NCI-H2196 treated with DMSO at 0.1 percent for 48 hours (cell line): ENCODE data around the gene PIP5KL1.

Experiments used
- DNase-seq: peaks from one replicate; lab custom pipeline; 2025; ENCODE audit not compliant: unreplicated experiment; lab: John Stamatoyannopoulos, UW

Gene PIP5KL1

DNA sequence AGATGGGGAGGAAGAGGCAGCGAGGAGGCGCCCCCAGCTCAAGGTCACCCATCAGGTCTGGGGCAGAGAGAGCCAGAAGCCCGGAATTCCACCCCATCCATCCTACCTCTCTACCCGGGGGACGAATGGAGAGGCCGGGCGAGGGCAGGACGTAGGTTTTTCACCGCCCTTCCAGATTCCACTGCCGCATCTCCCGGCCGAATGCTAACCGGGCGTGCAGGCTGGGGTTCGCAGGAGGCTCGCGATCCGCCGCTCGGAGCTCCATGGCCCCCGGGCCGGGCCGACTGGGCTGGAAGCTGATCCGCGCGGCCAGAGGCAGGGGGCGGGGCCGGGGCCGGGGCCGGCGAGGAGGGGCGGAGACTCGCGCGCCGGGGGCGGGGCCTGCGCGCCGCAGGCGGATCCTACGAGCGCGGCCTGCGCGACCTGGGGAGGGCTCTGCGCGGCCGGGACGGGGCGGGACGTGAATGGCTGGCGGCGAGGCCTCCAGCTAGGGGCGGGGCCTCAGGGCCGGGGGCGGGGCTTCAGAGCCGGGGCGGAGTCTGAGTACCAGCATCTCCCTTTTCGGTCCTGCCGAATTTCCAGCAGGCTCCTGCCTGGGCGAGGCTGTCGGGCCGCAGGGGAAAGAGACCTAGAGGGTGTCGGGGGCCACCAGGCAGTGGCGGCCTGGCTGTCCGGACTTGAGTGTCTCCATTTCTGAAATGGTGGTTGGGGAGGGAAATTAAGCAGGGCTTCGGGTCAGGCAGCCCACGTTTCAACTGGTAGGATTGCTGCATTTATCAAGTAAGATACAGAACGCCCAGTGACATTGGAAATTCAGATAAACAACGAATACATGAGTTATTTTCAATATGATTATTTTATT is 13.6 kb downstream of the PIP5KL1 start, which contains the start of gene ST6GALNAC4:
ST6GALNAC4 (minus strand) TSS at position 322 of the 862 bp plus-strand sequence. CDS start 622 bp downstream, outside the sequence.
- peak; percentile 83 for DNase-seq

DNA sequence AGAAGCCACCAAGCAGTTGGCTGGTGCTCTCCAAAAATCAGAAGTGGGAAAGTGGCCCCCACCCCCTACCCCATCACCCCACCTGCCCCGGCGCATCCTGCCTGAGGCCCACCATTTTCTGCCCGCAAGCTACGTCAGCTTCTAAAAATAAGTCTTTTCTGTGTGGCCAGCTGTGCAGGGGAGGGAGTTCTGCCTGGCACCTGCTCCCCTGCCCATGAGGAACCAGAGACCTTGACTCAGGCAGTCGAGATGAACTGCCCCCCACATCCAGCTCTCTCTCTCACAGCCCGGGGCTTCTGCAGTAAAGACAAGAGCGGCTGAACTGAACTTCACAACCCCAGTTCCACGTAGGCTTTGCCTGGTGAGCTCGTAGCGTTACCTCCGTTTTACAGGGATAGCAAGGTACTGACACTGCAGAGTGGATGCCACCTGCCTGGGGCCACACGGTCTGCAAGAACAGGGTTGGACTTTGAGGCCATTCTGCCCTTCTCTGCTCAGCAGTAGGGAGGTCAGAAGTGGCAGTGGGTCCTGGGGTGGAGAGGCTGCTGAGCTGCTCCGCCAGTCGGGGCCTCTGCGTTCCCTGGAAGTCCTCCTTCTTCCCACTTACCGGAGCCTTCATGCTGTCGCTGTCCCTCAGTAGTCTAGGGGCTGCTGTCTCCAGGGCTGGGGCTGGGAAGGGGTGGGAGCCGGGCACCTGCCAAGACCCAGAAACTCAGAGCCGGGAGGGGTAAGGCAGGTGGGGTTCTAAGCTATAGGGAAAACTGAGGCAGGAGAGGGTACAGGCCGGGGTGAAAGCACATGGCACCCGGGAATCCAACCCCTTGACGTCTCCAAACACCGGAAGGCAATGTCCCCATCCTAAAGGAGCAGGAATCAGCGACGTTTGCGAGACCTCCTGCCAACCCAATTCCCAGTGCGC is 14.5 kb downstream of the PIP5KL1 start:
- no peak for DNase-seq

DNA sequence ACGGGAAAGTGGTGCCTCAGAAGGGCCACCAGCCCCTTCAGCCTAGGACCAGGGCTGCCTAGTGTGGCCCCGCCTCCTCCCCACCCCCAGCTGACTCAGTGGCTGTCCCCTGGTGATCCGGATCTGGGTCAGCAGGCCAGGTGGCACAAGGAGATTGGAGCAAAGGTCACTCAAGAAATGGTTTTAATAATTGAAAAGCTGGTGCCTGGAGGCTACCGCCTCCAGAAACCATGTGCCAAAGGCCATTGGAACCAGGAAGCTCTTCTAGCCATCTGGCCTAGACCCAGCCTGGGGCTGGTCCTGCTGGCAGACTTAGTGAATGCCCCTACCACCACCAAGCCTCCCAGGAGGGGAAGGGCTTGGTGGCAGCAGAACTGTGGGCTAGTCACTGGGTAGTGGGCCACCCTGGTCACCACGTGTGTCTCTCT is 15.2 kb downstream of the PIP5KL1 start:
- no peak for DNase-seq

DNA sequence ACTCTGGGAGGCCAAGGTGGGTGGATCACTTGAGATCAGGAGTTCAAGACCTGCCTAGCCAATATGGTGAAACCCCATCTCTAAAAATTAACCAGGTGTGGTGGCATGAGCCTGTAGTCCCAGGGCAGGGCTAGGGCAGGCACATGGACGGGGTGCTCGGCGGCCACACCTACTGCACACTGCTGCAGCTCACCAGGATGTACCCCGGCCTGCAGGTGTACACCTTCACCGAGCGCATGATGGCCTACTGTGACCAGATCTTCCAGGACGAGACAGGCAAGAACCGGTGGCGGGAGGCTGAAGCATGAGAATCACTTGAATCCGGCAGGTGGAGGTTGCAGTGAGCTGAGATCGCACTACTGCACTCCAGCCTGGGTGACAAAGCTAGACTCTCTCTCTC is 16.9 kb downstream of the PIP5KL1 start:
- no peak for DNase-seq

DNA sequence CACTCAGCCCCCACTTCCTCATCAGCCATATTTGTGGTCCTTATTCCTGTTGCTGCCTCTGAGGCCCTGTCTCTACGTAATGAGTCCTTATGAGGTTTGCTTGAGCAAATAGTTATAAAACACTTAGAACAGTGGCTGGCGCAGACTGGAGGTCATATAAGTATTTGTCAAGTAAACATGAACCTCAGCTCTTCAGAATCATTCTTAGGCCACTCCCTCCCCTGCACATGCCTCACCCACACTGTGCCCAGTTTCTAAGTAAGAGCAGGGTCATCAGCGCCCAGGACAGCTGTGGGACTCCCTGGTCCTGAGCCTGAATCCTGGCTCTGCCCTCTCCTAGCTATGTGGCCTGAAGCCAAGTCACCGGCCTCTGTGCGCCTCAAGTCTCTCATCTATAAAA is 17.7 kb downstream of the PIP5KL1 start:
- DNase-seq: peak; percentile 37

DNA sequence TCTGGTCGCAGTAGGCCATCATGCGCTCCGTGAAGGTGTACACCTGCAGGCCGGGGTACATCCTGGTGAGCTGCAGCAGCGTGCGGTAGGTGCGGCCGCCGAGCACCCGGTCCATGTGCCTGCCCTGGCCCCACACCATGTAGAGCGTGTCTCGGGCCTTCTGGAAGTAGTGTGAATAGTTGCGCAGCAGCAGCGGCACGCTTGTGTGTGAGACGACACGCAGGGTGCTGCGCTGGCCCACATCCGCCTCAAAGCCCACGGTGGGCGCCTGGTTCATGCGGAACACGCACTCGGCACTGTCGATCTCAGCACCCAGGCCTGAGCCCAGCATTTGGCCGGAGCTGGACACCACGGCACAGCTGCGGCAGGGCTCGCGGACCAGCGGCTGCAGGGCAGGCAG is 18.3 kb downstream of the PIP5KL1 start:
- no peak for DNase-seq

DNA sequence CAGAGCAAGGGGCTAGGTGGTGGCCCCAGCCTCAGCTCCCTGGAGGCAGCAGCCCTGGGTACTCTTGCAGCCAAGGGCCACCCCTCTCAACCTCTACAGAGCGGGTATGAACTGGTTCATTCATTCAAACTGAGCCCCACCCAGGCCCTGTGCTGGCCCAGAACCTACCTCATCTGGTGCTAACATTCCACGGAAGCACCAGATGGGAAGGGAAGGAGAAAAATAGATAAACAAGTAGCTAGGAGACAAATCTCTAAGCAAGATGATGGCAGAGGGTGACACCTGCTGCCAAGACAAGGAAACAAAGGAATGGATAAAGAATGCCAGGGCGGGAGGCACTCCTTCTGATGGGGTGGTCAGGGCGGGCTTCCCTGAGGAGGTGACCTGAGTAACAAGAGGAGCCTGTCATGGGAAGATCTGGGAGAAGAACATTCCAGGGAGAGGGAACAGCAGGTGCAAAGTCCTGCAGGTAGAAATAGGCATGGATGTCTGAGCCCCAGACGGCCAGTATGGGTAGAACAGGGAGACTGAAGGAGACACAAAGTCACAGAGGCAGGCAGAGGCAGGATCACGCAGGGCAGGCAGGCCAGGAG is 19.9 kb downstream of the PIP5KL1 start:
- DNase-seq: no peak

DNA sequence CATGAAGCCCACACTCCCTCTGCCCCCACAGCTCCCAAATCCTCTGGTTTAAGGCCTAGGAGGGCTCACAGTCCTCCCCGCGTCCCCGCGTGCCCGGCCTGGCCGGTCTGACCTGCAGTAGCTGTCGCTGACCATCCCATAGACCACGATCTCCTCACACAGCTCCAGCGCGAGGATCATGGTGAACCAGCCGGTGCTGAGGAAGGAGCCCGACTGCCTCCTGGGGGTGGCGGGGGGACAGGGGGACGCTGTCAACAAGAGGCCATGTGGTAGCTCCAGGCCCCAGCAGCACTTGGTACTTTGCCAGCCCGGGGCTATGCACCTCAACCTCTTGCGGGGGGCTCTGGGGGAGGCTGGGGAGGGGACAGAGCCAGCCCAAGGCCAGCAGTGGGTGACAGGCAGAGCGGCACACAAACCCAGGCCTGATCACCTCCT is 20.7 kb downstream of the PIP5KL1 start:
- DNase-seq: no peak

DNA sequence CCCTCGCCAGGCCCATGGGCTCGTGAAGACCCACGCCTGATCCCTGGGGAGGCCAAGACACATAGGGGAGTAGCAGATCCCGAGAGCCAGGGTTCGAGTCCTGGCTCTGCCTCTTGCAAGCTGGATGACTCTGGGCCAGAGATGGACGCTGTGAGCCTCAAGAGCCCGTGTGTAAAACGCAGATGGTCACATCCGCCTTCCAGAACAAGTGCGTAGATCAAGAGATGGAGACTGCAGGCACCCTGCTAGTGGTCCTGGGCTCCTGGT is 22.0 kb downstream of the PIP5KL1 start:
- no peak for DNase-seq

DNA sequence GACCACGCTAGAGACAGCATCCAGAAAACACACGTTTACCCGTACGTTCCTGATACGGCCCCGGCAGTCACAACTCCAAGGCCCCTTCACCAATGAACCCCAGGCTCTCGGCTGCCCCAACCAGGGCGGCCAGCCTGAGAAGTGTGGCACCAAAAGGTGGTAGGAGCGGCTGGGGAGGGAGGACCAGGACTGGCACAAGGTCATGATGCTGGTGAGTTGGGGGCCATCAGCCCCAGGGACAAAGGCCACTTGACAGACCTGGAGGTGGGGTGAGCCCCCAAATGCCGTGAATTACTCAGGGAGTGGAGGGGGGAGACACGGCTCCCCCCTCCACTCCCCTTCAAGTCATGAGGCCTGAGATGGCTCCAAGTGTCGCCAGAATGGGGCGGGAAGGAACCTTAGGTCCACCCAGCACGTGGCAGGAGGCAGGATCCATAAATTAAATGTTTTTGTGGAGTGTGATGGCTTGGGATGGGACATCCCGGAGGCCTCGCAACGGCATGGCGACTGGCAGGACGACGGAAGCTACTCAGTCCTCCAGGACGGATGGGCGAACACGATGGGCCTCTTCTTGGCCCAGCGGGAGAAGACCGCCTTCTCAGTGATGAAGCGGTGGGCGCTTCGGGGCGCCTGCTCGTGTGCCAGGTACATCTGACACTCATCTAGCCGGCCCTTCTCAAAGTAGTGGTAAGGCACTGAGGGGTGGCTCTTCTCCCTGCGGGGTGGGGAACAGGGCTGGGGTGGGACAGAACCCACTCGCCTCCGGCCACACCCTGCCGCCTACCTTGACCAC is 22.5 kb downstream of the PIP5KL1 start:
- no peak for DNase-seq

DNA sequence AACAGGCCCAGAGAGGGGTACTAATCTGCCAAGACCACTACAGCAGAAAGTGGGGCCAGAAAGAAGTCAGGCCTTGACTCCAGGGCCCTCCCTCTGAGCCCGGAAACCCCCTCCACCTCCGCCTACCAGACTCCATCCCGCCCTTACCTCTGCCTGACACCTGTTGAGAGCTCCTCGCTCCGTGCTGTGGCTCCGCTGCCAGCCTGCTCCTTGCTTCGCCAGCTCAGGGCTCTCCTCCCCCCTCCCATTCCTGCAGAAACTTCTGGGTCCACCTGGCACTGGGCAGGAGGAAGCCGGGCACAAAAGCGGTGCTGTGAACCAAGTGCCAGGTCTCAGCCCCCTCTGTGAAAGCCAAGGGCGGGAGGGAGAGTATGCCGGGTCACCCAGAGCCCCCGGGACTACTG is 24.8 kb downstream of the PIP5KL1 start:
- DNase-seq: no peak

DNA sequence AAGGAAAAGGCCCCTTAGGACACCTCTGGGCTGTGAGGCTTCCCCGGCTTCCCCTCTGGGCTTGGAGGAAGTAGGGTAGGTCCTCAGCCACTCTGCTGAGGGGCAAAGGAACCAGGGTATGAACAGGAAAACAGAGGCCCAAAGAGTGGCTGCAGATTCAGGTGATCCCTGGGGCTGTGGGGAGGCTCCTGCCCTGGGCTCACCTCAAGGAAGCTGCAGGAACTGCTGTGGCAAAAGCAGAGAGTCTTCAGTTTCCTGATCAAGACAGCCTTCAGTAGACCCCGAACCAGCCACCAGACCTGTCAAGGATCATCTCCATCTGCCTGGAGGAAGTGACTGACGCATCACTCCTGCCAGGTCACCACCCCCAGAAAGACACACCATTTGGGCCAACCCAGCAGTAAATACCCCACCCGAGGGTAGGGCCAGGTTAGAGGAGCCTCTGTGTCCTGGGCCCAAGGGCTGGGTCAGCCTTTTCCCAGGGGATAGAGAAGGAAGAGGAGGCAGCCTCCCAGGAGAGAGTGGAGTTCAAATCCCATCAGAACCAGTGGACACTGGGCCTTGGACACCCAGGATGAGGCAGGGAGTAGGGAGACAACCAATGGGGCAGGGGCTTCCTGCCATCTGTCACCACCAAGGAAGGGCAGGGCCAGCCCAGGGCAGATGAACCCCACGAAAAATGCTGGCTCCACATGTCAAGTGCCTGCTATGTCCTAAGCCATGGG is 25.4 kb downstream of the PIP5KL1 start:
- DNase-seq: no peak

DNA sequence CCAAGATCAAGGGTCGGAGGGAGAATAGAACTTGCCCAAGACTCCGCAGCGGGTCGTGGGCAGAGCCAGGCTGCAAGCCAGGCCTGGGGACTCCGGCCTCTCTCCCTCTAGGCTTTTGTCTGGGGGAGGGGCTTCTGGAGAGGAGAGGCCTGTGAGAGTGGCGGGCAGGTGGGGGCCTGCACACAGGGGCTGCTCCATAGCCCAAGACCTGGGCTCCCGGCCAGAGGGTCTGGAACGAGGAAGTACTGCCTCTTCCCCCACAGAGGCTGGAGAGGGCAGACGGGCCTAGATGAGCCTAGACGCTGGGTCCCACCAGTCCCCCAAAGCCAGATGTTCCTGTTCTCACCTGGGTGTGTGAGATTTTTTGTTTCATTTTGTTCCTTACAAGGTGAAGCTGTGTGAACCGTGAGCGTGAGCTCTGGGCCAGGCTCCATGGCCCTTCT is 26.0 kb downstream of the PIP5KL1 start:
- no peak for DNase-seq

DNA sequence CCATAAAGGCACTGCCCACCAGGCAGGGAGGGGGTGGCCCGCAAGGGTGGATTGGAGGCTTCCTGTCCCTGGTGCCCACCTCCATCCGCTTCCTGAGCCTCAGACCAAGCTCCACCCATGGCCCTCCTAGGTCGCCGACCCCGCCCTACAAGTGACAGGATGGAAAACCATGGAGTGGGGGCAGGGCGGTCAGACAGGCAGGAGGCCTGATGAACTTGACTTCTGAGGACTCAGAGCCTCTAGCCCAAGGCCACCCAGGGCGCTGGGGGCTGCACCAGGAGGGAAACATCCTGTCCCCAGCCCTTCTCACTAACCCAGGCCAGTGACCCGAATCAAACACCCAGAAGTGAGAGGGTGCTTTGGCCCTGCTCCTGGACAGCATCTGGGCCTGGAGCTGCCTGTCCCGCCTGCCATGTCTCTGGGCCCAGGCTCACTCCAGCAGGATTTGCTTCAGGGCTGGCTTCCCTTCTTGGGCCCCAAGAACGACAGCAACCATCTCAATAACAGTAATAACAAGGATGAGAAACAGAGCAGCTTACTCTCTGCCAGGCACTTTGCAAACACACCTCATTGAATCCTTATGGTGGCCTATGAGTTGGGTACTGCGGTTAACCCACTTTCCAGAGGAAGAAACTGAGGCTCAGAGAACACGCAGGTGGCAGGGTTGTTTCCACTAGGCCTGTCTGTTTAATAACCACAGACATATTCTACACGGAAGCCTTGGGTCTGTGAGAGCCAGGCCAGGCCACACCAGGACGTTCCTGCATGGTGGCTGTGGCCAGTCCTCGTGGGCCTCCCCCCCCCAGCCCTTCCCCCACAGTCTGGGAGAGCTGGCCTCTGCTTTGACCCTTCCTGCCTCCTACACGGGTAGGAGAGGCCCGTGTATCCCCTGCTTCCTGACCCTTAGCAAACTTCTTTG is 26.8 kb downstream of the PIP5KL1 start:
- no peak for DNase-seq

DNA sequence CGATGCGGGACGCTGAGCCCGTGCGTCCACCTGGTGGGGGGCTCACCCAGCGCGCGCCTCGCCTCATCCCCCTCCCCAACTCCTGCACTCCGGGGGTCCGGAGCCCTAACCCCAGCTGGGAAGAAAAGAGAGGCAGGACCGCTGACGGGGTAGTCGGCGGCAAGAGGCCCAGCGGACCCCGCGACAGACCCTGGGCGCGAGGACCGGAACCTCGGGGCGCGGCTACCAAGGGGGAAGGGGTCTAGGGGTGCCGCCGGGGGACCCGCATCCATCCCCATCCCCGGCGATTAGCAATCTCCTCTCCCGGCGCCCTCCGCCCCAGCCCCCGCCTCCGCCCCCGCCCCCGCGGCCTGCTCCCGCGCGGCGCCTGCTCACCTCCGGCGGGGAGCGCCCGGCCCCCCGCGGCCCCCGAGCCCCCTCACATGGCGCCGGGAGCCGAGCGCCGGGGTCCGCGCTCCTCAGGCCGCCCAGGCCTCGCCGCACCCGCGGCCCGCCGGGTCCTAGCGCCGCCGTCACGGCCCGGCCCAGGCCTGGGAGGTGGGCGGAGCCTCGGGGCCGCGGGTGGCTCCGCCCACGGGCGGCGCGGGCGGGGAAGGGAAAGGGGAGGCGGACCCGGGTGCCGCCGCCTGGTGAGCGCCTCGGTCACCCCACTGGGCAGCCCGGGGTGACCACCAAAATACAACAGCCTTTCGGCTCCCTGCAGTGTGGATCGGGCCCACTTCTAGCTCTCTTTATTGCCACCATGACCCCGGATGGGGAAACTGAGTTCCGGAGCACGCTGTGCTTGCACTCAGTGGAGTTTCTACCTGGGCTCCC is 31.2 kb downstream of the PIP5KL1 start, which contains the start of gene ST6GALNAC6:
ST6GALNAC6 (minus strand) TSS at position 476 of the 816 bp plus-strand sequence. CDS start 1,622 bp downstream, outside the sequence.
- no peak for DNase-seq

DNA sequence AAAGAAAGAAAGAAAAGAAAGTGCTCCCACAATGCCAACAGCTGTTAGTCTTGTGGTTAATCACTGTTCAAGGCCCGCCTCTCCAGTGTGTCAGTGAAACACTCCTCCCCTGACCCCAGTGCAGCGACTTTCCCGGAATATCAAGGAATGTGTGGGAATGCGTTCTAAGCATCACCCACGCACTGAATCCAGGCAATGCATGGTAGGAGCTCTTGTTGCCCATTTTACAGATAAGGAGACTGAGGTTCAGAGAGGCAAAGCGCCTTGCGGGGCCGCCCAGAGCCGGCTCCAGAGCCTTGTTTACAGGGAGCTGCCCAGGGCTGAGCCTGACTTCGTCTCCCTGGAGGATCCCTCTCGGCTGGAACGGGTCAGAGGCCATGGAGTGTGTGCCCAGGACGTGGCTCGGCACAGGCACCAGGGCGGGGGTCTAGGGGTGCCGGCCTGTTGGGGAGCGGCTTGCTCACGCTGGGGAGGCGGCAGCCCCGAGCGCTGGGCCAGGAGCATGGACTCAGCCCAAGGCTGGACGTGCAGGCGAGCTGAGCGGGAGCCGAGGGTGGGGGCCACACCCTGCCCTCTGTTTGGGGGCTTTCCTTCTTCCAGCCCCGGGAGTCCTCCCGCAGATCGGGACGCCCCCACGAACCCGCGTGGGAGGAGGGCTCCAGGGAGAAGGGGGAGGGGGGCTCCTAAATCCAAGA is 32.0 kb downstream of the PIP5KL1 start:
- DNase-seq: no peak

DNA sequence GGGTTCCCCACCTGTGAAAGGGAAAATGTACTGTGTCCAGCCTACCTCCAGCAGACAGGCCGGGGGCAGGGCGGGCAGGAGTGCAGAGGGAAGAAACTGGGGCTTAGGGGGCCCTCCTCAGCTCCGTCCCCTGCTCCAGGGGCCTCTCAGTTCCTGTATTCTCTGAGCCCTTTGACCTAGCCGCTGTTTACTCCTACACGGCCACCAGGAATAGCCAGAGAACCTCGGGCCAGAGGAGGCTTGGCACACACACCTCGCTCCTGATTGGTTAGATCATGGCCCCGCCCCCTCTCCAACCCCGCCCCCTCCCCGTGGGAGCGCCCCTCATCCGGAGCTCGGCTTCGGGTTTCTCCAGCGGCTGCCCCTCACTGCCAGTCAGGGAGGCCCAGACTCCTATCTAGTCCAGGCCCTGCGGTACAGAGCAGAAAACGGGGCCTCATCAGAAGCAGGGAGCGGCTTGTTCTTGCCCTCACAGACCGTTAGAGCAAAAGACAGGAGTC is 33.3 kb downstream of the PIP5KL1 start:
- no peak for DNase-seq
